Dermis blood vessel endothelial cell (primary cell): ENCODE results near the gene DNAH1. TPM values are rescaled to one million over a fixed set of nuclear protein-coding genes. Genes with fewer than 3 reads are reported as not detected.
A peak's percentile ranks its signal among the peaks of the same experiment; 100 is the strongest.
"Not testable (repeated sequence)": the region's sequence is repeated elsewhere in the genome, so short reads cannot be mapped to it uniquely, and the experiment has no call there.

ENCODE experiments used
- DNase-seq: peaks from one replicate; pipeline ENCODE4 v3.0.0; 2010
- total RNA-seq: library from RNA; depleted of rRNA; stranded (reverse); fragments of >200 nt; gene quantifications from 2 replicates; pipeline ENCODE4 v1.2.3, GENCODE V29; 2014

Gene DNAH1
- total RNA-seq, 1 donor from 2014 or later: 5.6 TPM

- no peak for DNase-seq
Observed at GRCh38 chr3:52313188-52313773, 2.8 kb upstream of the DNAH1 start.

DNA sequence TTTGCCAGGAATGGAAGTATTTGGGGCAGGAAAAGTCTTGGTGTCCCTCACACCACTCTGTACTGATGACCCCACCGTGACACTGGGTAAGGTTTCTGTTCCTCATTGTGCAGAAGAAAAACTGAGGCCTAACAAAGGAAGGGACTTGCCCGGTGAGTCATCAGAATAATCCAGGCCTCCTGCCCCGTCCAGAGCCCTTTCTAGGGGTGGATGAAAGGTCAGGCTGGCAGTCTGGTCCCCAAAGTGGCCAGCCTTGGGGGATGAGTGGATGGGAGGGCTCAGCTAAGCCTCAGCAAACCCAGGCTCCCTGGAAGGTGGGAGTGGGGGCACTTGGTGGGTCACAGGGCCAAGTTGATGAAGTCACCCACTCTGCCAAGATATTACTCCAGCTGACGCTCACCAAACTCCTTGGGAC, 2.3 kb upstream of the DNAH1 start:
- DNase-seq: peak; percentile 72

DNA sequence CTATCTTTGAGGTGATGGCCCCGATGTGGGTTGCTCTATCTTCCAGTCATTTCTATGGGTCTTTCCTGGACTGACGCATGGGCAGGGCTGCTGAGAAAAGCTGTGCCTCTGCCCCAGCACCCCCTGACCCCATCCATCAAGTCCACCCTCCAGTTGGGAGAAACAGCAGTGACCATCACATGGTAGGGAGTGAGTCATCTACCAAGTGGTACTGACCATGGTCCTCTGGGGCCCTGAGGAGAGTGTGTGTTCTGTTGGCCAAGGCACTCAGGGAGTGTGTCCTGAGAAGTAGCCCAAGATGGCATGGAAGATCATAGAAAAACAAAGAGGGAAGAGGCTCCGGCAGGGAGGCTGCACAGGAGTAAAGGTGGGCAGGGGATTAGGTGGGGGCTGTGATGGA, 1.6 kb upstream of the DNAH1 start:
- DNase-seq: no peak

DNA sequence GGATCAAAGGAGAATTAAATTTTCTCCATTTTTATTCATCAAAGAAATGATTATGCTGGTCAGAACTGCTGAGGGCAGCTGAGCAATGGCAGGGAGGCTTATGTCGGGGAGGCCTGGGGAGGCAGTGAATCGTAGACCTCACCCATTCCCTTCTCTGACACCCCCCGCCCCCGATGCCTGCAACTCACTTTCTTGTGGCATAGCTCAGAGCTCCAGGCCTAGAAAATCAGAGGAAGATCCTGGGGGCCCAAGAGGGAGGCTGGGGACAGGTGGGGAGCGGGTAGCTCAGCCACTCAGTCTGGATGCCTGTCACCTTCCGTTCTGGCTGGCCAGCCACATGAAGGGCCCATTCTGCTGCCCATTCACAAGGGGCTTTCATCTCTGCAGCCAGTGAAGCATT, 1.1 kb upstream of the DNAH1 start:
- no peak for DNase-seq

GRCh38 chr3:52317208-52318000, 1.3 kb downstream of the DNAH1 start:
- DNase-seq: peak; percentile 54

GRCh38 chr3:52318186-52318816, 2.2 kb downstream of the DNAH1 start:
- no peak for DNase-seq

DNA sequence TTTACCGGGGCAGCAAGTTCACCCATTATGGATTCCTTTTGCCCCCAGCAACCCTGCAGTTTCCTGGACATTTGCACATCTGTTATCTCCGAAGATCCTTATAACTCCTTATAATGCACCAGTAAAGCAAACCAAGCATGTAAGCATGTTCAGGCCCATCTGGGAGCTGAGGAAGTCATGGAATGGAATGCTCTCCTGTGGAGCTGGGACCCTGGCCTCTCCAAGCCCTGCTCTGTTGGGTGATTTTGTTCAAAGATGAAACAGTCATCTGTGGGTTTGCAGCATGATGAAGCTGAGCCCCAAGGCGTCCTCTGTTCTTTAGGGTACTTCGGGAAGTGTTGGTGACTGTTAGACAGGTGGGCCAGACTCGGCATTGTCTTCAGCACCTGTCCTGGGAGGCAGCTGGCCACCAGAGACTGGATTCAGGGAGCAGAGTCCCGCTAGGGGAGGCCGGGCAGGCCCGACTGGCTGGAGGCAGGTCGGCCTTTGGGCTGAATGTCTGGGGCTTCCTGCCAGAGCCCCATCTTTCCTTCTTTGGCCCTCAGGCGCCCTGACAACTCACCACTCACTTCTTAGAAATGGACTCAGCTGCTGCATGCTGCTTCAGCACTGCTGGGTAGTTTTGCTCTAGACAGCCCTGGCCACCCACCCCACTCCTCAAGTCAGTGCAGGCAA, 3.9 kb downstream of the DNAH1 start:
- DNase-seq: no peak

DNA sequence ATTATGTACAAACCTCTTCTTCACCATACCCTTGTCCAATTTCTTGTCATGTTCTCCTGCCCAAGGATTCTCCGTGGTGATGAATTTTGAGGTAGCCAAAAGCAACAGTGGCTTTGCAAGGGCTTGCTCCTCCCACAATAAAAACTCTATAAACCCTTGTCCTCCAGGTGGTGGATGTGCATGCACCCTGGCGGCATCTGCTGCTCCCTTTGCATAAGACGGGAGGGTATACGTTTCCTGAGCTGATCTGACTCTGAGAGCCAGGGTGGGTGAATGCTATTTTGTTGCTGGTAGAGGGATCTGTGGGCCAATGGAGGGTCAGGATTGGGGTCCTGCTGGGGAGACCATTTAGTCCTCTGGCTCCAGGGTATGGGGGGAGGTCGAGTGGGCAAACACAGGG, 5.4 kb downstream of the DNAH1 start:
- DNase-seq: no peak

DNA sequence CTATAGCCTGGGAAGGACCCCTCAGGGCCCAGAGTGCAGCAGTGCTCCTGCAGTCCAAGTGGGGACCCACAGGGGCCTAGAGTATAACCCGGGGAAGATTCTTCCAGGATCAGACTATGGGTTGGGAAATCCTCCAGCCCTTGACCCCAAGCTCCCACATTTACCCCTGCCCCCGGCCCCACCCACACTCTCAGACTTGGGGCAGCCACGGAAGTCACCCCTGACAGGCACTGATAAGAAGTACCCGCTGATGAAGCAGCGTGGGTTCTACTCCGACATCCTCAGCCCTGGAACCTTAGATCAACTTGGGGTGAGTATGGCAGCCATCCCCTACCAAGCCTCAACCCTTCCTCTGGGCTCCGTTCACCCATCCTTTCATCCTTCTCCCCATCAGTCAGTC, 6.3 kb downstream of the DNAH1 start:
- DNase-seq: no peak

- no peak for DNase-seq
Observed at GRCh38 chr3:52323526-52324295, 7.6 kb downstream of the DNAH1 start.

DNA sequence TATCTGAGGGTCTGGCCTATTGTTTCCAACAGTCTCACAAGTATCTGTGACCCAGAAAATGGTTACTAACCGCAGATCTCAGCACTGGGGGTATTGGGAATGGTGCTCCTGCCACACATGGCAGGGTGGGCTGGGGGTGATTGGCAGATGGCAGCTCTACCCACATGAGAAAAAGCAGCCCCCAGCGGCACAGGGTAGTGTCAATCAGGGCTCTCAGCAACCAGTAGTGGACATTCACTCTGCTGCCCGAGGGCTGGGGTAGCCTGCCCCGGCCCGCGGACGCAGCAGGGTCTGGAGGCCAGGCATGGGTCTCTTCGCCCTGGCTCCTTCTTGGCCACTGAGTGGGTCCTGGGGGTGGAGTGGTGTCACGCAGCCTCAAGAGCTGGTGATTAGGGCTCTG, 8.6 kb downstream of the DNAH1 start:
- DNase-seq: no peak

- no peak for DNase-seq
Observed at GRCh38 chr3:52325686-52326085, 9.6 kb downstream of the DNAH1 start.

DNA sequence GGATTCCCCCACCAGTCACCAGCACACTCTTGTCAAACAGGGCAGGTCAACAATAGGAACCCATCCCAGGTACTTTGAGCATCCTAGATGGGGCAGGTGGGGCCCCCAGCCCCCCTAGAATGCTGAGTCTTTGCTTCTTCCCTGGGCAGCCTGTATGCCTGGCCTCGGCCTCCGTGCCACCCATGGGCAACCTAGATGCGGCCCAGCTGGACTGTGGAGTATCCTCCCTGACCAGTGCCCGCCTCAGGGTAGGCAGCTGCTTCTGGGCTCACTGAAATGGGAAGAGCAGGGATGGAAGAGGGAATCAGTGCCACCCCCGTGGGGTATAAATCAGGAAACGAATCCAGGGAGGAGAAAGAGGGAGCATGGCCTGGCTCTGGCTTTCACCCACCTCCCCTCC, 10.9 kb downstream of the DNAH1 start:
- DNase-seq: no peak

GRCh38 chr3:52327486-52328290, 11.6 kb downstream of the DNAH1 start:
- DNase-seq: no peak

GRCh38 chr3:52328536-52329080, 12.5 kb downstream of the DNAH1 start:
- no peak for DNase-seq

DNA sequence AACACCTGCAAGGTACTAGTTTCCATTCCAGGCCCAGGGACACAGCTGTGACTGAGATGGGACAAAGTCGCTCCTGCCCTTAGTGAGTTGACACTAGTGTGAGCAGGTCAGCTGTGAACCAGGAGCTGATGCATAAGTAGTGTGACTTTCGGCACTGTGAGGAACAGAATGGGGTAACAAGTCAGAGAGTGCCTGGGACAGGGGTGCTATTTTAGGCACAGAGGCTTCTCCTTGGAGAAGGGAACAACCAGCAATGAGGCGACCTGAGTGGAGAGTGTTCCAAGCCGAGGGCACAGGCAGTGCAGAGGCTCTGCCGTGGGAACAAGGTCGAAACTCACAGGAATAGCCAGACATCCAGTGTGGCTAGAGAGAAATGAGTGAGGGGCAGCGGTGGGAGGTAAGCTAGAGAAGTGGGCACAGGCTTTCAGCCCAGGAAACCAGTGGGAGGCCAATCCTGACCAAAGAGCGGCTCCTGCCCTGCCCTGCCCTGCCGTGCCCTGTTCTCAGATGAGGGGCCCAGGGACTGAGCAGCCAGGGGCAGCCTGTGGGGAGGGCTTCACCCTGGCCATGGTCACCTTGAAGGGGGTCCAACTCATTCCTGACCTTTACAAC, 14.2 kb downstream of the DNAH1 start:
- DNase-seq: no peak

DNA sequence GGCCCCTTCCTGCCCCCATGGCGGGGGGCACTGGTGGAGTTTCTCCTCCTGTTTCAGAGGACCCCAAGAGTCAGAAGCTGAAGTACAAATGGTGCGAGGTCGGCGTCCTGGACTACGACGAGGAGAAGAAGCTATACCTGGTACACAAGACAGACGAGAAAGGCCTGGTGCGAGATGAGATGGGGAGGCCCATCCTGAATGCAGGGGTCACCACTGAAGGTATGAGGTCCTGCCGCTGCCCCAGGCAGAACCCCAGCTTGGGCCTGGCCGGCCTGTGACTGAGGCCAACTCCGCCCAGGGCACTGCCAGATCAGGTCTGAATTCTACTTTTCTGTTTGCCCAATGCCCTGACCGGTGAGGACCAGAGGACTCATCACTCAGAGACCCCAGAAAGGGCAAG, 15.0 kb downstream of the DNAH1 start:
- no peak for DNase-seq

DNA sequence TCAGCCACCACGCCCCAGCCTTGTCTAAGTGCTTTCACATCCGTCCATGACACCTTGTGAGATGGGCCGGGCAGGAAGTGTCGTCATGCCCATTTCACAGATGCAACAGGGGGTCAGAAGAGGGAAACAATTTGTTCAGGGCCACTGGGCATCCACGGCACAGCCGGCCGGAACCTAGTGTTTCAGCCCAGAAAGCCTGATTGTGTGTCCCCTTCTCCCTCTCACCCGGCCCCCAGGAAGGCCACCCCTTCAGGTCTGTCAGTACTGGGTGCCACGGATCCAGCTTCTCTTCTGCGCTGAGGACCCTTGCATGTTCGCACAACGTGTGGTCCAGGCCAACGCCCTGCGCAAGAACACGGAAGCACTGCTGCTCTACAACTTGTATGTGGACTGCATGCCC, 15.8 kb downstream of the DNAH1 start:
- no peak for DNase-seq

DNA sequence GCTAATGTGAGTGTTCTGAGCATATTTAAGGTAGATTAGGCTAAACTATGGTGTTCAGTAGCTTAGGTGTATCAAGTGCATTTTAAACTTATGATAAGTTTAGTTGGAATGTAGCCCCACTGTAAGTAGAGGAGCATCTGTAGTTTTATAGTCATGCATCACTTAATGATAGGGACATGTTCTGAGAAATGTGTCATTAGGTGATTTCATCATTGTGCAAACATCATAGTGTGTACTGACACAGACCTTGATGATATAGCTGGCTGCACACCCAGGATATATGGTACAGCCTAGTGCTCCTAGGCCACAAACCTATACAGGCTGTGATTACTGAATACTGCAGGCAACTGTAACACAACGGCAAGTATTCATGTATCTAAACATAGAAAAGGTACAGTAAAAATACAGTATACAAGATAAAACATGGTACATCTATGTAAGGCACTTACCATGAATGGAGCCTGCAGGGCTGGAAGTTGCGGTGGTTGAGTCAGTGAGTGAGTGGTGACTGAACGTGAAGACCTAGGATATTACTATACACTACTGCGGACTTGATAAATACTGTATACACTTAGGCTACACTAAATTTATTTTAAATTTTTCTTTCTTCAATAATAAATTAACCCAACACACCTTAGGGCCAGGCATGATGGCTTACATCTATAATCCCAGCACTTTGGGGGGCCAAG, 17.9 kb downstream of the DNAH1 start:
- DNase-seq: no peak

DNA sequence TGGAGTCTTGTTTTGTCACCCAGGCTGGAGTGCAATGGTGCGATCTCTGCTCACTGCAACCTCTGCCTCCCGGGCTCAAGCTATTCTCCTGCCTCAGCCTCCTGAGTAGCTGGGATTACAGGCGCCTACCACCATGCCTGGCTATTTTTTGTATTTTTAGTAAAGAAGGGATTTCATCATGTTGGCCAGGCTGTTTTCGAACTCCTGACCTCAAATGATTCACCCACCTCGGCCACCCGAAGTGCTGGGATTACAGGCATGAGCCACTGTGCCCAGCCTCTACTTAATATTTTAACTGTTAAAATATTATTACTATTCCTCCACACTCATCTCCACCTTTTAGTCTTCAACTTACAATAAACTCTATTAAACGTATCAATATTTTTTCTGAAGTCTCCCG, 22.0 kb downstream of the DNAH1 start:
- DNase-seq: not testable (repeated sequence)
